ENCODE data around the gene DGCR6. TPM values are rescaled to one million over a fixed set of nuclear protein-coding genes. Genes with fewer than 3 reads are reported as not detected.

Gene DGCR6
- 0.48 and 2.3 TPM in 2 replicates for total RNA-seq

GRCh38 chr22:18905540-18906409 lies at the start of gene DGCR6:
Gene DGCR6, plus strand, starts transcription at chr22:18906320. Its CDS starts 55 bp downstream, at chr22:18906375.

GRCh38 chr22:18935889-18936529 lies 29.9 kb downstream of the DGCR6 start, which contains the start of gene PRODH:
Gene PRODH, minus strand, starts transcription at chr22:18936293. Its CDS starts 6 bp downstream, at chr22:18936287.

Other genes starting within 250 kb of the DGCR6 start
- gene PRODH, start 30.0 kb downstream of the DGCR6 start, total RNA-seq, result 0.29 TPM in 1 of 2 replicates, not detected in the other
- 47.9 and 51.3 TPM in 2 replicates for gene DGCR2, start 216.1 kb downstream of the DGCR6 start, total RNA-seq
- not detected in 2 replicates for gene TSSK2, start 225.0 kb downstream of the DGCR6 start, total RNA-seq
- gene ESS2, start 238.3 kb downstream of the DGCR6 start, total RNA-seq, result 20.0 and 22.2 TPM in 2 replicates
- gene GSC2, start 244.0 kb downstream of the DGCR6 start, total RNA-seq, result not detected in 2 replicates

Data from vein endothelial cell (primary cell).